Pancreas (tissue), 10 donors: ENCODE results near the gene ADAMTSL5. TPM values are rescaled to one million over a fixed set of nuclear protein-coding genes. Genes with fewer than 3 reads are reported as not detected.
"Not testable (repeated sequence)": the region's sequence is repeated elsewhere in the genome, so short reads cannot be mapped to it uniquely, and the experiment has no call there.

Experiments used
- ATAC-seq, 4 donors: fragments of 200-7000 bp; cut with Tn5 transposase; one replicate each; pipeline versions ENCODE4 v1.8.0 to v1.9.1; 2020; ENCODE audit warnings: mild to moderate bottlenecking in 4 of 4, moderate library complexity in 4 of 4
- DNase-seq, 6 donors: peaks; one replicate each; pipeline ENCODE4 v3.0.0-alpha.2; 2020
- FAIRE-seq: peaks from 2 replicates; lab custom pipeline; 2012; peaks lifted over from hg19 to GRCh38; lab: Jason Lieb, UNC
- H3K27ac ChIP-seq, 4 donors: fragments of 200-600 bp; sonication (generic); 1 replicate in 3 of 4; 2 replicates in 1 of 4; pipeline versions ENCODE4 v1.5.0 to v1.8.0; 2020
- H3K27me3 ChIP-seq, 4 donors: fragments of 200-600 bp; one replicate each; pipeline ENCODE4 v1.8.0; 2021
- H3K36me3 ChIP-seq, 3 donors: fragments of 200-600 bp; sonication (generic) in 1 of 3; one replicate each; pipeline versions ENCODE4 v1.5.0 to v1.8.0; 2020 to 2021
- H3K4me1 ChIP-seq, 3 donors: fragments of 200-600 bp; one replicate each; pipeline ENCODE4 v1.8.0; 2021
- H3K4me3 ChIP-seq, 4 donors: fragments of 200-600 bp; sonication (generic) in 2 of 4; one replicate each; pipeline versions ENCODE4 v1.5.0 to v1.8.0; 2020 to 2021
- H3K9me3 ChIP-seq, 4 donors: fragments of 200-600 bp; one replicate each; pipeline ENCODE4 v1.8.0; 2021
- CTCF ChIP-seq, 4 donors: fragments of 200-600 bp; sonication (generic) in 3 of 4; IDR thresholded peaks; one replicate each; pipeline versions ENCODE4 v1.5.0 to v1.8.0; 2021; ENCODE audit warnings: antibody characterized with exemption in 4 of 4
- WGBS, 2 donors: extraction: QIAGEN DNeasy Blood & Tissue Kit; methylation state at CpG; one replicate each; pipeline ENCODE4 v1.1.7; 2013; 5-methylcytosine and 5-hydroxymethylcytosine counted together
- intact Hi-C, 3 donors: fragments of 100-400 bp; cut with DNase I; formaldehyde crosslinking; loops; one replicate each; pipeline versions ENCODE4 v1.11.1 to v1.14.2; 2022
- polyA plus RNA-seq, 2 donors: library from polyadenylated mRNA; stranded (reverse); fragments of 200-250 nt; gene quantifications; one replicate each; pipeline ENCODE4 v1.2.3, GENCODE V29; 2013
- total RNA-seq, 6 donors: library from RNA; stranded (reverse); fragmentation: NEBNext Ultra II Directional in 4 of 6; extraction: Animal tissue kit (Norgen Biotek cat#: 25700) in 4 of 6; gene quantifications; one replicate each; pipeline versions ENCODE4 v1.2.1 to v1.2.4, GENCODE V29; 2021 to 2023
- donor health status: healthy with polysubstance abuse.
- donor health status: DM: no; HTN: no; CAD: no; lungs with moderate emphysema.
- donor health status: DM: no; HTN: no; CAD: no.
- donor health status: control.
- donor health status: control.
- donor health status: Bipolar disorder and iron deficiency.
- donor health status: DM: yes; HTN: yes; CAD: no.
- donor health status: DM: no; HTN: no; CAD: no.
- donor health status: DM: no; HTN: no; CAD: no.
- donor health status: DM: yes; HTN: yes; CAD: no.

The ADAMTSL5 gene
- total and polyA plus RNA-seq, 8 donors: 0.23 to 4.0 (median 0.69) TPM

GRCh38 chr19:1503089-1503924 lies 9.5 kb downstream of the ADAMTSL5 start:
- DNase-seq: peak in 5 of 6 donors; percentile 24 to 84 (median 65)
- Histone ChIP-seq H3K27ac (no peak overlapping the region), H3K27me3 (no peaks in the 10 kb centered on the region), H3K4me3 (no peak overlapping the region), H3K36me3 (no peaks in the 10 kb centered on the region), H3K9me3 (no peaks in the 10 kb centered on the region), H3K4me1 (peaks cover 0 to 11% (median 0%) of the 10 kb centered on the region in 3 donors)
- intact Hi-C loops: no loop called here
- no peak for FAIRE-seq
- WGBS, 2 donors: 19 to 23% methylated on average over 42 to 49 of the region's 49 CpGs
- ATAC-seq: peak in 3 of 4 donors; percentile 9 to 14 (median 11)
- peak; percentile 76 to 82 (median 78) for TF ChIP-seq CTCF (IDR thresholded peaks at IDR 0.05)

- Histone ChIP-seq H3K4me1 (peaks cover 0 to 11% (median 0%) of the 10 kb centered on the region in 3 donors), H3K36me3 (no peaks in the 10 kb centered on the region), H3K4me3 (no peak overlapping the region), H3K27me3 (no peaks in the 10 kb centered on the region), H3K9me3 (no peaks in the 10 kb centered on the region), H3K27ac (no peak overlapping the region)
- 73 to 78% methylated on average over 14 of the region's 14 CpGs for WGBS, 2 donors
- no peak for TF ChIP-seq CTCF (IDR thresholded peaks at IDR 0.05)
- intact Hi-C loops: no loop called here
- ATAC-seq: no peak
- no peak for FAIRE-seq
- DNase-seq: no peak
Measured at GRCh38 chr19:1502433-1503088, 10.3 kb downstream of the ADAMTSL5 start.

- no peaks in the 10 kb centered on the region for H3K36me3 ChIP-seq
- peak; percentile 47 to 89 (median 68) for ATAC-seq
- no peaks in the 10 kb centered on the region for H3K27me3 ChIP-seq
- 9 to 10% methylated on average over 9 of the region's 9 CpGs for WGBS, 2 donors
- H3K4me3 ChIP-seq: no peak overlapping the region
- peaks cover 0 to 11% (median 0%) of the 10 kb centered on the region in 3 donors for H3K4me1 ChIP-seq
- H3K27ac ChIP-seq: peak overlapping the region; percentile 26 to 57 (median 40)
- DNase-seq: peak in 3 of 6 donors; percentile 53 to 72 (median 57)
- no peak for FAIRE-seq
- no peaks in the 10 kb centered on the region for H3K9me3 ChIP-seq
- TF ChIP-seq CTCF (IDR thresholded peaks at IDR 0.05): no peak
- intact Hi-C loops: no loop called here
Measured at GRCh38 chr19:1501200-1501595, 11.6 kb downstream of the ADAMTSL5 start.

DNA sequence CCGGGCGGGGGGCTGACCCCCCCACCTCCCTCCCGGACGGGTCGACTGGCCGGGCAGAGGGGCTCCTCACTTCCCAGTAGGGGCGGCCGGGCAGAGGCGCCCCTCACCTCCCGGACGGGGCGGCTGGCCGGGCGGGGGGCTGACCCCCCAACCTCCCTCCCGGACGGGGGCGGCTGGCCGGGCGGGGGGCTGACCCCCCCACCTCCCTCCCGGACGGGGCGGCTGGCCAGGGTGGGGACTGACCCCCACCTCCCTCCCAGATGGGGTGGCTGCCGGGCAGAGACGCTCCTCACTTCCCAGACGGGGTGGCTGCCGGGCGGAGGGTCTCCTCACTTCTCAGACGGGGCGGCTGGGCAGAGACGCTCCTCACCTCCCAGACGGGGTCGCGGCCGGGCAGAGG lies 13.6 kb downstream of the ADAMTSL5 start:
- H3K27ac ChIP-seq, FAIRE-seq, H3K36me3 ChIP-seq, intact Hi-C loops, H3K27me3 ChIP-seq, ATAC-seq, H3K9me3 ChIP-seq, H3K4me3 ChIP-seq, DNase-seq: not testable (repeated sequence)
- peaks cover 0 to 11% (median 0%) of the 10 kb centered on the region in 3 donors for H3K4me1 ChIP-seq
- 78 to 82% methylated on average over 8 to 32 of the region's 34 CpGs for WGBS, 2 donors

- intact Hi-C loops: no loop called here
- Histone ChIP-seq H3K36me3 (no peaks in the 10 kb centered on the region), H3K4me3 (no peak overlapping the region), H3K4me1 (peaks cover 0 to 10% (median 0%) of the 10 kb centered on the region in 3 donors), H3K27me3 (no peaks in the 10 kb centered on the region), H3K9me3 (no peaks in the 10 kb centered on the region), H3K27ac (no peak overlapping the region)
- 88 to 95% methylated on average over 25 of the region's 25 CpGs for WGBS, 2 donors
- FAIRE-seq: no peak
- no peak for ATAC-seq
- no peak for DNase-seq
- TF ChIP-seq CTCF (IDR thresholded peaks at IDR 0.05): no peak
Measured at GRCh38 chr19:1497578-1498235, 15.1 kb downstream of the ADAMTSL5 start.
